SK-N-MC (cell line): ENCODE results near the gene NAGPA.

ENCODE experiments used
- EZH2 ChIP-seq: fragments of 200-600 bp; sonication (generic); IDR thresholded peaks from one replicate; pipeline ENCODE4 v1.6.1; 2017; ENCODE audit warnings: antibody characterized with exemption
- FOXP2 ChIP-seq: optimal IDR thresholded peaks from 2 replicates; pipeline ENCODE3; 2011; ENCODE audit warnings: mild to moderate bottlenecking, moderate library complexity; ENCODE audit not compliant: insufficient read depth; ENCODE audit errors: extremely low read length, control extremely low read depth
- POLR2AphosphoS5 ChIP-seq: IDR thresholded peaks from 2 replicates; pipeline ENCODE4 v1.6.1; 2012; ENCODE audit warnings: mild to moderate bottlenecking, low read depth, low read length, borderline replicate concordance

GRCh38 chr16:4987580-4988374 is 46.0 kb downstream of the NAGPA start:
- TF ChIP-seq EZH2 (no peak), POLR2AphosphoS5 (no peak), FOXP2 (no peak)
